Ammon's horn (tissue), 1 donor: ENCODE results near the gene ARHGEF2.

ENCODE experiments used
- DNase-seq: peaks from one replicate; pipeline ENCODE4 v3.0.0-alpha.2; 2016; ENCODE audit warnings: low spot score

The ARHGEF2 gene

DNA sequence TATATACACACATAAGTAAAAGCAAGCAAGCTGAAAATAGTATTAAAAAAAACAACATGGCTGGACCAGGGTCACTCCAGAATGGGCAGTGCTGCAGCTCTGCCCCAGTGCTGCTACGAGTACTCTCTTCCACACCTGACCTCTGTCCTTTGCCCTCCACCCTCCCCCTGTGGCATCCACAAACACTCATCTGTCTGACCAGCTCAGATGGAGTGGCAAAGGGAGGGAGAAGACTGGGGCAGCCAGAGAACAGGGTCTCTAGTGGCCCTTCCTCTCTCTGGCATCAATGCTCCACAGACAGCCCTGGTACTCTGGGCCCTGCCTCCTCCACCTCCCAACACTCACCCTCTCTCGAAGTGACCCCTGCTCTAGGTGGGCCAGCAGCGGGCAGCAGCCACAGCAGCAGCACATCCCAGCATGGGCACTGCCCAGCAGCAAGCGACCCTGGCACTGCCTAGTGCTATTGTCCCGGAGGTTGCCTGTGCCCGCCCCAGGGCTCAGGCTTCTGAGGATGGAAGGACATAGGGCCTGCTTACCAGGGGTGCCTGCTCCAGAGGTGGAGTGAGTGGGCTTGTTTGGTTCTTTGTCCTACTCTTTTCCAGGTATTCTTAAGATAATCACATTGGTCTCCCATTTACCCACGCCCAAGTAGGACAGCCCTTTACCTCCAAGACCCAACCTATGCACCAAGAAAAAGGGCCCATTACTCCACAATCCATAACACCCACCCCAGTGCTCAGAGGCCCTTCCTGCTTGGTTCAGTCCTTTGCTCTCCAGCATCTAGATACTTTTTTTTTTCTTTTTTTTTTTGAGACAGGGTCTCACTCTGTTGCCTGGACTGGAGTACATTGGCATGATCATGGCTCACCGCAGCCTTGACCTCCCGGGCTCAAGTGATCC, 6.2 kb downstream of the ARHGEF2 start:
- peak; percentile 85 for DNase-seq

DNA sequence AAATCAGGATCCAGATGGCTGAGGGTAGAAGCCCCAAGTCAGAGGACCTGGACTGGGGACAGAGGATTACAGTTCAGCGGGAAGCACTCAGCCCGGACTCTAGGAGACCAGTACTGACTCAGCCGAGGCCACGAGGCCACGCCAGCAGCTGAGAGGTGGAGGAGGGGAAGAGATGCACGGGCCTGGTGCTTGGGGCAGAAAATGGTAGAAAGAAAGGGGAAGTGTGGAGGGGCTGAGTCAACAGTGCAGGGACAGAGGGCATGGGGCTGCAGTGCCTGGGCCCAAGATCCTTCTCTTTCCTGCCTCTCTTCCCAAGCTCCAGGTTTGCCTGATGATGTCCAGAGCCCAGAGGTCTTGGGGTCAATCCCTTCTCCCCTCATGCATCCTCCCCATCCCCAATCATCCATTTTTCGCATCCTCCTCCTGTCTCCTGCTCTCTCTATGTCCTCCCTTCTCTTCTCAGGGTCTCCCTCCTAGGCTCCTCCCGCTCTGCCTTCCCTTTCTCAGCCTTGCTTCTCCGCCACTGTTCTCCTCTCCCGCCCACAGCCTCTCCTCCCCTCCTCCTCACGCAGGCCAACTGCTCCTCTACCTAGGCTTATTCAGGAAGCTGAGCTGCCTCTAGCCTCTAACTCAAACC, 7.7 kb downstream of the ARHGEF2 start:
- DNase-seq: peak; percentile 89

DNA sequence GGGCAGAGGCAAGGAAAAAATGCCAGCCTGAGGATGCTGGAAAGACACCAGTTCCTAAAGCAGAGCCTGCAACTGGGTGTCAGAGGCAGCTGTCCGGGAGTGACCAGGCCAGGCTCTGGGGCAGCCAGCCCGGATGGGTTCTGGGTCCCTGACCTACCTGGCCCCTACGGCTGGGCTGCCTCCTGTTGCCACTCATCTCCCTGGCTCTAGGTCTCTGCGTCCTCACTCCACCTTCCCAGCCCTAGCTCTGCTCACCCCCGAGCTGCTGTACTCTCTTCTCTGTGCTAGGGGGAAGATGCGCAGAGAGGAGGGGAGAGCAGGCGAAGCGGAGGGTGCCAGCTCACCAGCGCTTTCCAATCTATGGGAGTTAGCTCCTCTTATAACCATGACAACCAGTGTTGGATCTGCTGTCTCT, 9.0 kb downstream of the ARHGEF2 start:
- DNase-seq: peak; percentile 85

DNA sequence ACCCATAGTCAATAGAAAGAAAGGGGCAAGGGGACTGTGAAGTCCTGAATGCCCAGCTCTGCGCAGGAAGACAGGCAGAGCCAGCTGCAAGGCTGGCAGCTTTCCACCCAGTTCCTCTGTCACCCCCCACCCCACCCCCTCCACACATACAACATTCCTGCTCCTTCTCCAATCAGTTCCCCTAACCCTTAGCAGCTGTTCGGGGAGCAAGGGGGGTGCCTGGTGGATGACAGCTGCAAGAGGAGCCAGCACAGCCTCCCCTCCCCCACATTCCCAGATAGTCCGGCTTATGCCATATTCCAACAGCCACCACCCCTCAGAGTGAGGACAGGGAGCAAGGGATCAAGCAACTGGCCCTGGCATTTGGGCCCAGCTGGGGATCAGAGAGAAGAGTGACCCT, 9.7 kb downstream of the ARHGEF2 start:
- DNase-seq: peak; percentile 95

DNA sequence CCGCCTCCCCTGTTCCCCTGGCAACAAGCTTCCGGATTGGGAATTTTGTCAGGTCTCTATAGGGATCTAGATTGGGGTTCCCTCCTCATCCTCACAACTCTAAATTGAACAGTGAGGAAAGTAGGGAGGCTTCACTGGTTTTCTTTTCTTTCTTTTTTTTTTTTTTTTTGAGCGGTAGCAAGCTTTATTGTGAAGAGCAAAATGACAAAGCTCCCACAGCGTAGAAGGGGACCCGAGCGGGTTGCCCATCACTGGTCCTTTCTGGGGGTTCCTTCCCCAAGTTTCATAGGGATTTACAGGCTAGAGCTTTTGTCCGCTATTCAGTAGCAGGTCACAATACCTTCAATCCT, 10.3 kb downstream of the ARHGEF2 start:
- no peak for DNase-seq

DNA sequence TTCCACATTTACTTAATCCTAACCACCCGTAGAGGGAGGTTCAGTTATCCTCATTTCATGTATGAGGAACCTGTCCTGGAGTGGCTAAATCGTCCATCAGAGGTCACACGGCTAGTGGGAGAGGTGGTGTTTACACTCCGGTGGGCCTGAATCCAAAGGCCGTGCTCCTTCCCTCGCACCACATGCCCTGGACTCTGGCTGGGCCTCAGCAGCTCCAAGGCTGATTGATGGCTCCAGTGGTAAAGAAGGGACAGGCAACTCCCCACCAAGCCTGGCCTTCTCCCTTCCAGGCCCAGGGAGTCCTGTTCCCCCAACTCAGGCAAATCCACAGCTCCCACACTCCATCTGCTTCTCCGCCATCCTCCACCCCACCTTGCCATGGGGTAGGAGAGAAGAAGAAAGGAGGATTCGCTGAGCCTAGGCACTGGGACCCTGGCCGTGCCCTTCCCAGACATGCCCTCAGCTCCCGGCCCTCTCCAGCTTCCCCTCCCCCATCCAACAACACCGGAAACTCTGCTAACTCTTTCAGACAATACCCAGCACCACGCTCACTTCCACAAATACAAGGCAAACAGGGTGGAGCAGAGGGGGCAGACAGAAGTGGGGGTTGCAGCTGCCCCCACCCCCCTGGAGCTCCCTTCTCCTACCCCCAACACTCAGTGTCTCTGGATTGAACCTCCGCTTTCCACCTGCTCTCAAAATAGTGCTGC, 10.9 kb downstream of the ARHGEF2 start:
- no peak for DNase-seq

DNA sequence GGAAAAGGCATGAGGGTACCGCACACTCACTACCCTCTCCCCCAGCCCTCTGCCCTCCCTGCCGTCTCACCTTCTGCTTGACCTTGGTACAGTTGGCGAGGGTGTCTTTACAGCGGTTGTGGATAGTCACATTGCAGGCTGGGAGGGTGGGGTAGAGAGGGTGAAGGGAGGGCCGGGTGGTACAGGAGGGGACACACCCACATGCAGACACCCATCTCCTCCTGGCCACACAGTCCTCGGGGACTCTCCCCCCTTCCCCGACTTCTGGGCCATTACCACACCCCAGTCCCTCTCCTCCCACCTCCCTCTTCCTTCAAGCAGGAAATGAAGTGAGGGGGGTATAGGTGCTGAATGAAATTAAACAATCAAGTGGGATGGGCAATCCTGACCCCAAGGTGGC, 11.6 kb downstream of the ARHGEF2 start:
- DNase-seq: no peak

DNA sequence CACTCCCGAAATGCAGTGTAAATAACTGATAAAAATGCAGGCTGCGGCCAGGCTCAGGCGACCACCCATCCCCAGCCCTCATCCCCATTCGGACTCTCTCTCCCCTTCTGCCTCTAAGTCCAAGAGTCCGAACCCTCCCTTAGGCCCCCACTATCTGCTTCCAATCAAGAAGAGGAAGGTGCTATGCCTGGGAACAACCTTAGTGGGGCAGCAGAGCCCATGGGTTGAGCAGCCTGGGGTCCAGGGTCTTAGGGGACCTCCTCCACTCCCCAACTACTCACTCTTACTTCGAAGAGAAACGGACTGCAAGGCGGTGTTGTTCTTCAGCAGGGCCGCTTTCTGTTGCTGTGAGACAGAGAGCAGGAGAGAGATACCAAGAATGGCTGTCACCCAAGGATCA, 12.2 kb downstream of the ARHGEF2 start:
- DNase-seq: no peak

DNA sequence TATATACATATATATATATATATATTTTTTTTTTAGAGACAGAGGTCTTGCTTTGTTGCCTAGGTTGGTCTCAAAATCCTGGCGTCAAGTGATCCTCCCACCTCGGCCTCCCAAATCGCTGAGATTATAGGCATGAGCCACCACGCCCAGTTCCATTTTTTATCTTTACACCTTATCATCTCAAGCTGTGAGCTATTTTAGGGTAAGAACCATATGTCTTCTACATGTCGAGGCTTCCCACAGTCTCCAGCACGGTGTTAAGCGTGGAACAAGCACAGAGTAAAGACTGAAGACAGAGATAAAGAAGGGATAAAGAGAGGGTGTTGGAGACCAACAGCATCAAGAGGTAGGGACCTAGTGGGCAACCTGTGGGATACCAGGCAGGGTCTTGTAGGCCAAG, 14.2 kb downstream of the ARHGEF2 start:
- DNase-seq: no peak

DNA sequence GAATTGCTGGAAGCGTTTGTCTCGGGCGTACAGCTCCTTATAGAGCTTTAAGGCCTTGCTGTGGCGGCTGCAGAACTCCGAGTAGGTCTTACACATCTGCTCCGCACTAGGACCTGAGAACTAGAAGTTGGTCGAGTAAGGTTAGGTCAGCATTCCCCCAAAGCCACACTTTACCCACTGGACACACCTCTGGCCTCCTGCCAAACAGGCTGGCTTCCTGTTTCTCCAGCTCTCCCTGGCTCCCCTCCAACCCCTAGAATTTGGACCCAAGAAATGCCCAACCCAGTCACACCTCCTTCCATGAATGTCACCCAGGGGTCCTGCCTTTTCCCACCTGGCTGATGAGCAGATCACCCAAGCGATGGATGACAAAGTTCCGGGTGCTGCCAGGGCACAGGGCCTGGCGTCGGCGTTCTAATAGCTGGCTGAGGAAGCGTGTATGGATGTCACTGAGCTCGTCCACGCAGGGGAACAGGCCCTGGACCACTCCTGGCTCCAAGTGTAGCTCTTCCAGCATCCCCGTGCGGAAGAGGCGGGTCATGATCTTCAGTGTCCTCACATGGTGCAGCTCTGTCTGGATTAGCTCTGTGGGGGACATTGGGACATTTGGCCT, 15.6 kb downstream of the ARHGEF2 start:
- DNase-seq: no peak

DNA sequence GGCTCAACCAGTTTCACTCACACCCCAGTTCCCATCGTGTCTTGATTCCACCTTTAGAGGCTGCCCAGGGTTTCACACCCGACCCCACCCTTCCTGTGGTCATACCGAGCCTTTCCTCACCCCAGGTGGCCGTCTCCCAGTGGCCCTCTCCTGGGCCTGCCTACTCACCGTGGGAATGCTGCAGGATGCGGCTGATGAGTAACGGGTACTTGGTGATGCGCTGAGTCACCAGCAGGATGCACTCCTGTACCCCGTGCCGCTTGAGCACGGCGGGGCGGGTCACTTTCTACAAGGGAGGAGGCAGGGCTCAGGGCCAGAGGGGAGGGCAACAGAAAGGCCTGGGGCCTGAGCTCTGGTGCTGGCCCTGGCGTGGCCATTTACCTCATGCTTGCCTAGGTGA, 16.4 kb downstream of the ARHGEF2 start:
- DNase-seq: peak; percentile 65

DNA sequence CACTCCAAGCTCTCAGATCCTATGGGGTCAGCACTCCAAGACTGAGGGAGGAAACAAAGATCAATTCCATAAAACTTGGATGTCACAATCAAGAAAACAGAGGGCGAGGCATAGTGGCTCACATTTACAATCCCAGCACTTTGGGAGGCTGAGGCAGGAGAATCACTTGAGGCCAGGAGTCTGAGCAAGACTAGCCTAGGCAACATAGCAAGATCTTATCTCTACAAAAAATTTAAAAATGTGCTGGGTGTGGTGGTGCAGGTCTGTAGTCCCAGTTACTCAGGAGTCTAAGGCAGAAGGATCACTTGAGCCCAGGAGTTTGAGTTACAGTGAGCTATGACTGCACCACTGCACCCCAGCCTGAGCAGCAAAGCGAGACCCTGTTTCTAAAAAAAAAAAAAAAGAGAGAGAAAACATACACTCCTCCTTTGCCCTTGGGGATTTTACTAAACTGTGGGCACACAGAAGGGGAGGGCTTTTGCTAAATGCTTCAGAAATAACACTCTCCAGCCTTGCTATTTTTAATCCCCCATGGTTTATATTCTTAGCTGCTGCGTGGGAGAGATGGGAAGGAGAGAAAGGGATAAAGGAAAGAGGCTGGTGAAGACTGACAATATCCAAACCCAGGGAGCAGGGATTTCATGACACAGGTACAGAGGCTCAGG, 18.1 kb downstream of the ARHGEF2 start:
- no peak for DNase-seq

DNA sequence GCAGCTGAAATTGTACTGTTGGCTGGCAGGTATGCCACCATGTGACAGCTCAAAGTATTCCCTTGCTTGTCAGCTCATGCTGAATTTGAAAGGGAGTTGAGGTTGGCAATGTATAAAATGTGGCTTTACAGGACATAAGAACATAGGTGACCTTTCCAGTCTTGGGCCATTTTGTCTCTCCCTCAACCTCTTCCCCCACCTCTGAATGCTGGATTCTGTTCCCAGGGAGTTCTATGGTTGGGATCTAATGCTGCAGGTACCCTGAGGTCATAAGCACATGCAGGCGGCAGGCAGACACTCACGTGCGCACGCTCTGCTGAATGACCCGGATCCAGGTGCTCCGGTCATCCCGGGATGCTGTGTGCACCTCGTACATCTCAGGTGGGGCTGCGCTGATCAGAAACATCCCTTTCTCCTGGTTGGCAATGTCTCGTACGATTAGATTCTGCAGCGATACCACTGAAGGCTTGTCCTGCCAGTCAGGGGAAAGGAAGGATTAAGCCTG, 20.9 kb downstream of the ARHGEF2 start:
- no peak for DNase-seq

DNA sequence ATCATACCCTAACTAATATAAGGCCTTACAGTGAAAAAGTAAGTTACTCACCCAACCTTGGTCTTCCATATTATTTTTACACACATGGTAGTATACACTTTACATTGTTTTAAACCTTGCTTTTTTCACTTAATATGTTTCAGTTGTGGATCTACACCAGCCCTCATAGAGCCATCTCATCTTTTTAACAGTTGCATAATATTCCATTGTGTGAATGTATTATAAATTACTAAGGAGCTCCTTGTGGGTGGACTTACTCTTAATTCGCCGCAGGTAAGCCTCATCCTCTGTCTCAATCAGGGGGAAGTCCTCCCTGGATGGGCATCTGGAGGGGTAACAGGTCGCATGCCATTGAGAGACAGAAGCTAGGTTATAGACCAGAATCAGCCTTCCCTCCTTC, 23.7 kb downstream of the ARHGEF2 start:
- no peak for DNase-seq

DNA sequence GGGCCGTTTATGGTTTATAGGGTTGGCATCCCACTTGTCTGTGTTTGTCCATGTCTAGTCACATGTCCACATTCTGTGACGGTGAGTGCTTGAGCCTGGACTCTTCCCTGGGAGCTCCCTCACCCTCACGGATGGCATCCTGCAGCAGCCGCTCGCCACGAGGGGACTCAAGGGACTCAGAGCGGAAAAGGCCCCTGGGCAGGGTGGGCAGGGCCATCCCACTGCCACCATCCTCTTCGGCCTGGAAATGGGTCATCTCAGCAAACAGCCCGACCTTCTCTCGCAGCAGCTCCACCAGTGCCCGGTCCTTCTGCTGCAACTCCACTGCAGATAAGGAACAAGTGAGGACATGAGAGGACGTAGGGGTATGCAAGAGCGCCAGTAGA, 25.8 kb downstream of the ARHGEF2 start:
- no peak for DNase-seq

DNA sequence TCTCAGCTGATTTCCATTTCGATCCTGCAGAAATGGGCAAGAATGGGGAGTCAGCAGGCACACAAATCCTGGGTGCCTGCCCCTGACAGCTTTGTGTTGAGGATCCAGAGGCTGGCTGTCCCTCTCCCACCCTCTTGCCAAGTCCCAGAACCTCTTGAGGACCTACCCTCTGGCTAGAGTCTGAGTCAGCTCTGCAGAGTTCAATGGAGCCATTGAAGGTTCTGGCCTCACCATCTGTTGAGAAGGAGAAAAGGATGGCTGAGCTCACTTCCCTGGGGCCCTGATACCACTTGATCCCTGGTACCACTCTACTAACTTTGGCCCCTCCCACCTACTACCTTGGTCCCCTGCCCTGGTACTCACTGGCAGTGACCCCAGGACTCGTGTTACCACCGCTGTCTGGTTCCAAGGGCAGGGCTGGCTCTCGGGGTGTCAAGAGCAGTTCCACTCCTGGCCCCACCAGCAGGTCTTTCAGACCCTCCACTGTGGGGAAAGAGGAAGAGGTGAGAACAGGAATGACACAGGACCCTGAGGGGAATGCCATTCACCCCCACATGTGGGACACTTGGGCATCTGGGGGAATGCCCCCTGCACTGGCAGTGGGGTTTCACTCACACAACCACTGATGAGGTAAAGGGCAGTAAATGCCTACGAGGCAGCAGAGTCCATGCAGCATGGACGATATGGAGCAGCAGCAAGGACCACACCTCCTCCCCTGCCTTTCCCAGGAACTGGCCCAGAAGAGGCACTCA, 26.4 kb downstream of the ARHGEF2 start:
- DNase-seq: no peak

DNA sequence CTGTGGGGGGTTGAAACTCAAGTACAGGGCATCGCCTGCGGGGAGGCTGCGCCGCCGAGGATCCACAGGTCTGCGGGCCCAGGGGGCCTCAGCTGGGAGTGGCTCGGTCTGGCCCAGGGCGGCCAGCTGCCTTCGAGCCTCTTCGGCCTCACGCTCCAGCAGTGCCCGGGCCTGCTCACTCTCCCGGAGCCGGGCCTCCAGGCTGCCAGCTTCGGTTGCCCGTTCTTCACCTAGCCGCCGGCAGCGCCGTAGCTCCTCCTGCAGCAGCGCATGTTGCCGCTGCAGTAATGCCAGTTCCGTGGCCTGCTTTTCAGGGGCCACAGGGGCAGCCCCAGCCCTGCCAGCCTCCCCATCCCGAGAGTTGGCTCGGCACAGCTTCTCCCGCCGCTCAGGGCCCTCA, 27.5 kb downstream of the ARHGEF2 start:
- DNase-seq: no peak

DNA sequence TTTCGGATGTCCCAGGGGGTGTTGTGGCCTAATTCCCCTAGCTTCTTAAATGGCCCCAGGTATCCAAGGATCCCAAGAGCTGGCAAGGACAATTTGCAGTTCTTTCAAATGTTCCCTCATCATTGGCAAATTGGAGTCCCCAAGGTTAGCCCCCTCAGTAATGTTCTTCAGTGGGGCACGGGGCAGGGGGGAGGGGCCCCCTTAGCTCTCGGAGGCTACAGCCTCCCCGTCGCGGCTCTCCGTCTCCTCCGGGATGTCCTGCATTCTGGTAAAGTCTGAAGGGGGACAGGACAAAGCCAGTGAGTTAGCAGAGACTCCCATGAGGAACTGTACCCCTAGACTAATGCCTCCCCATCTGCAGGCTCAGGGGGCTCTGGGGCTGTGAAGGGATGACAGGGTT, 30.6 kb downstream of the ARHGEF2 start:
- DNase-seq: no peak

DNA sequence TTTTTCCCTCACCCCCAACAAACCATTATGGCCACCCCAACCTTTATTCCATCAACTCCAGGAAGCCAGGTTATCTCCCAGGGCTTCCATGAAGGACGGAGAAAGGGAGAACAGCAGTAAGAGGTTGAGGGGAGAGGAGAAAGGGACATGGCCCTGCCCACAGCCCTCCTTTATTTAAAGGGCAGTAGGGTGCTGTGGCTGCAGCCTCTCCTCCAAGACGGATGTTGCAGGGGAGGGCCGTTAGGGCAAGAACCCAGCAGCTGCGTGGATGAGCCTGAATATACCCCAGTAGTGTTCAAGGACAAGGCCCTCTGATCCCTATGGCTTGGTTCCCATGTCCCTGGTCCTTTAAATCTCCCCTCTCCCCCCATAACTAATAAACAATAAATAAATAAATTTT, 31.1 kb downstream of the ARHGEF2 start:
- DNase-seq: no peak

DNA sequence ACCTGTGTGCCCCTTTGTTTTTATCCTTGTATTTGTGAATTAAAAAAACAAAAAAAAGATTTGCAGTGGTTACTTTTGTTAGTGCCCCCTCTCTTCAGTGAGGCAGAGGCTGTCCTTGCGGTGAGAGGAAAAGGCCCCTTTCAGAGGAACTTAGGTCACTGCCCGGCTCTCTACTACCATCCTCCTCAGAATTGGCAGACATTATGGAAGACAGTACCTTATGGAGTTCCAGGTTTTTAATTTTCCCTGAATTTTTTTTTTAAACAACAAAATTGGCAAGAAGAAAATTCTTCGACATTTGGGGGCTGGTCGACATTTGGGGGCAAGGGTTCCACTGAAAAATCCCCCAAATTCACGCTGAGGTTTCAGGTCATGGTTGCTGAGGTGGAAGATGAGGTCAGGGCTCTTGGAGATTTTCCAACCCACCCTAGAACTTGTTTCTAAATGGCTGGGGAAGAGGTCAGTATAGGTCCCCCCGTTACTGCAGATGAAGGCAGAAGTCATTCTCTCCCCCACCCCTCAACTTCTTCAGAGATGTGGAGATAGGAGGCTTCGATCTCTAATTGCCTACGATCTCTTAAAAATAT, 31.6 kb downstream of the ARHGEF2 start:
- no peak for DNase-seq

DNA sequence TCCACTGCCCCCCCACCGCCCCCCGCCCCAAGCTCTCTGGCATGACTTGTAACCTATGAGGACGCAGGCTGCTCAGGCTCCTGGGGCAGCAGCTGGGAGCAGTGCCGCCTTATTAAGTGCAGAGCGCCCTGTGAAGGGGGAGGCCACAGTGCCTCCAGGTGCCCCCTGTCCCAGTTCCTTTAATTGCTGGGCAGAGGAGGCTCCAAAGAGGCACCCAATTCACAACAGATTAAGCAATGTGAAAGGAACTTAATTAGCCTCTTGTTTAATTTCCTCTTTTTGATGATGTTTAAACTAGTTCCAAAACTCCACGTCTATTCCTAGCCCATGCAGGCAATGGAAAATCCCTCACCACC, 33.9 kb downstream of the ARHGEF2 start:
- DNase-seq: no peak
